HG02678 (cell line): ENCODE data around the gene PLPP6.

Source experiments
- ATAC-seq: cut with Tn5 transposase; IDR thresholded peaks from one replicate; pipeline ENCODE4 v1.9.1; 2021; ENCODE audit warnings: mild to moderate bottlenecking, moderate library complexity; ENCODE audit not compliant: unreplicated experiment

The PLPP6 gene

GRCh38 chr9:4690144-4690543 is 28.1 kb downstream of the PLPP6 start:
- peak; percentile 57 for ATAC-seq

- no peak for ATAC-seq
Measured at GRCh38 chr9:4691795-4692194, 29.7 kb downstream of the PLPP6 start.

- ATAC-seq, result no peak
Measured at GRCh38 chr9:4700091-4700490, 38.0 kb downstream of the PLPP6 start.

GRCh38 chr9:4700932-4701331 is 38.8 kb downstream of the PLPP6 start:
- ATAC-seq, result no peak

- no peak for ATAC-seq
Measured at GRCh38 chr9:4701526-4701925, 39.4 kb downstream of the PLPP6 start.

GRCh38 chr9:4704129-4704528 is 42.0 kb downstream of the PLPP6 start:
- no peak for ATAC-seq

GRCh38 chr9:4706021-4706420 is 43.9 kb downstream of the PLPP6 start:
- ATAC-seq, result no peak

- no peak for ATAC-seq
Measured at GRCh38 chr9:4706971-4707622, 45.0 kb downstream of the PLPP6 start.

GRCh38 chr9:4709380-4709779 is 47.3 kb downstream of the PLPP6 start:
- no peak for ATAC-seq

GRCh38 chr9:4713849-4714248 is 51.8 kb downstream of the PLPP6 start:
- ATAC-seq, result no peak

- no peak for ATAC-seq
Measured at GRCh38 chr9:4714266-4715016, 52.3 kb downstream of the PLPP6 start.
